Stimulated activated CD4-positive, alpha-beta T cell treated with anti-CD3 and anti-CD28 coated beads, Interleukin-12 subunit alpha, Interleukin-12 subunit beta, amount 100 ng/mL, for 4 hours (primary cell): ENCODE results near the gene SLC40A1.

Source experiments
- DNase-seq: peaks from one replicate; pipeline ENCODE4 v3.0.0-alpha.2; 2020

Gene SLC40A1

GRCh38 chr2:189534854-189535832 is 45.4 kb downstream of the SLC40A1 start:
- DNase-seq: no peak

- no peak for DNase-seq
These were observed 47.1 kb downstream of the SLC40A1 start for GRCh38 chr2:189533288-189534035.

DNA sequence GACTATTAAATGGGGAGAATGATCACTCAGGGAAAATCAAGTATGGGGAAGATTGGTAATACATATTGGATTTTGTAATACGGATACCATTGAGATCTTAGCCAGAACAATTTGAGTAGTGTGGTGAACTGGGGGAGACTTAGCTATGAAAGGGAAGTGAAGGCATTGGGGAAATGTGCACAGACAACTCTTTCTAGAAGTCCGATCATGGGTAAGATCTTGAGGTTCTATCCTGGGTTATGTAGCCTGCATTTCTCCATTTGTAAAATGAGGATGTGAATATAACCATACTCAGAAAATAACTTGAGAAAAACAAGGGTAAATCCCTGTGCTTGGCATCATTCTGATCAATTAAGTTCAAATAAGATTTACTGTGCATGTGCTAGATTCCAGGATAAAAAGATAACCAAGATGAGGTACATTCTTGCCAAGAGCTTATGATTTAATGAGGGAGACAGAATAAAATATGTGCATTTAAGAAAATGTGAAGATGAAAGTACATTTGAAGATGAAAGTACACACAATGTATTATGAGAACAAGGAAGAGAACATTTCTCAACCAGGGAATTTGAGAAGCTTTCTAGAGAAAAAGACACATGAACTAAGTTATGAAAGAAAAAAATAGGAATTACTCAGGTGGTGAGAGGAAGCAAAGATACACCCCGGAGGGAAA is 49.5 kb downstream of the SLC40A1 start:
- DNase-seq: no peak

- no peak for DNase-seq
These were observed 52.0 kb downstream of the SLC40A1 start for GRCh38 chr2:189528617-189529016.

GRCh38 chr2:189527812-189528592 is 52.6 kb downstream of the SLC40A1 start:
- DNase-seq: no peak

GRCh38 chr2:189527041-189527750 is 53.4 kb downstream of the SLC40A1 start:
- DNase-seq: no peak

- no peak for DNase-seq
These were observed 54.3 kb downstream of the SLC40A1 start for GRCh38 chr2:189526241-189526640.

DNA sequence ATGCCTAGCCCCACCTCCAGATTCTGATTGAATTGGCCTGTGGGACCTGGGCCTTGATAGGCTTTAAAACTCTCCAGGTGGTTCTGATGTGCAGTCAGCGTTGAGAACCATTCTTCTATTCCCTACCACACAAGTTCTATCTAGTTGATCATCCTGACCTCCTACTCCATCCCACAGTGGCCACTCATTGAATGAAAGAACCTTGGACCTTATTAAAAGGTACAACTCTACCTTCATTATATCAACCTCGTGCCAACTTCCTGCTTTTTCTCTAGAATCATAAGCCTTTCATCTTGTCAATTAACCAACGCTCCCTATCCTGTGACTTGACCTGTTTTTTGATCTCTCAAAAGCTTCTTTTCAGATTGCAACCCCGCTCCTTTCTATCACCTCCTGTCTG is 55.8 kb downstream of the SLC40A1 start:
- DNase-seq: no peak

DNA sequence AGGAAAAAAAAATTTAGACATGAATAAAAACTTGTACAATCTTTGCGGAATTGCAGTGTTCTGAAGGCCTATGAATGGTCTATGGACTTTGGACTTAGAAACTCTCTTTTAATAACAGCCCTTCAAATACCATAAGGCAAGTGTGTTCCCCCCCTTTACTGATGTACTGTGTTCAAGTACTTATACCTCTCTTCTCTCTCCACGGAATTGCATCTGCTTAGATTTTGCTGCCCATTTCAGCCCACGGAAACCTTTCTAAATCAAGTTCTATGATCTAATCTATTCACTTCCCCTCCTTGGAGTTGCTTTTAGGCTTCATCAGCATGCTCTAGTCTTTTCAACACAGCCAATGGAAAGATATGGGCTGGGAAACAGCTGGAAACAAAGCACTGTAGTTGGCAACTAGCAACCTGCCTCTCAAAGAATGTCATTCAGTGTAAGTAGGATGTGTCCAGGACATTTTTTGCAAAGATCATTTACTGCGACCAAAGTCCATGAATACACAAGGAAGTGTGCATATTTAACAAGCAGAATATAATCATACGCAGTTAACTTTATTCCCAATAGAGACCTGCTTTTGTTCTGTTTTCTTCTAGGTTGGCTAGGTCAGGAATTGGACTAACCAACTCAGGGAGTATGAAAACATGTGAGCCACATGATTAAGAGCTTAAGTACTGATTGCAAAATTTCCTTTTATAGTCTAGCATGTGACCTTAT is 58.0 kb downstream of the SLC40A1 start:
- DNase-seq: no peak

DNA sequence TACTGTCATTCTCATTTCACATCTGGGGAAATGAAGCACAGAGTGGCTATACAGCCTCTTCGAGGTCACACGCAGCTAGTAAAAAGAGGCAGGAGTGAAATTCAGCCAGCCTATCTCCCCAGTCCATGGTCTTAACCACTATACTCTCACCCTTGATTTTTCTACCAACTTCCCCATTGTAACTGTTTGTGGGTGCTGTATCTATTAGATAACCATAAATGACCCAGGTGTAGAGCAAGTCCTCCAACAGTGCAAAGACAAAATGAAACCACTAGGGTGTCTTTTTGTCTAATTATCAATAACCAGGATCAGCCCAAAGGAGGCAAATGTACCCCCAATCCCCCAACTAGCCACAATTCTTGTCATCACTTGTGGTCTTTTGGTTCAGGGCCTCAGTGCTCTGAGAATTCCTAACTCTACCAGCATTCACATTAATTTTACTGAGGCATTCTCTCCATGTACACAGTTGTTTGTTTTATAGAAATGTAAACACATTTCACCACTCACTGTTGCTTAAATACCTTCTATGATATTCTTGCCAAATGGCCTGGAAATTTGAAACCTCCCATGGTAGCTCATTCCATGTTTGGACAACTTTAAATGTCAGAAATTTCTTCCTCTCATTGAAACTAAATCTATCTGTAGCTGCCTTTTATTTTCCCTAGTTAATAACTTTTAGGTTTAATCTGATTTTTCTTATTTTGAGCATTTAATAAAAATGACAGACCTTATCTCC is 58.7 kb downstream of the SLC40A1 start:
- no peak for DNase-seq

DNA sequence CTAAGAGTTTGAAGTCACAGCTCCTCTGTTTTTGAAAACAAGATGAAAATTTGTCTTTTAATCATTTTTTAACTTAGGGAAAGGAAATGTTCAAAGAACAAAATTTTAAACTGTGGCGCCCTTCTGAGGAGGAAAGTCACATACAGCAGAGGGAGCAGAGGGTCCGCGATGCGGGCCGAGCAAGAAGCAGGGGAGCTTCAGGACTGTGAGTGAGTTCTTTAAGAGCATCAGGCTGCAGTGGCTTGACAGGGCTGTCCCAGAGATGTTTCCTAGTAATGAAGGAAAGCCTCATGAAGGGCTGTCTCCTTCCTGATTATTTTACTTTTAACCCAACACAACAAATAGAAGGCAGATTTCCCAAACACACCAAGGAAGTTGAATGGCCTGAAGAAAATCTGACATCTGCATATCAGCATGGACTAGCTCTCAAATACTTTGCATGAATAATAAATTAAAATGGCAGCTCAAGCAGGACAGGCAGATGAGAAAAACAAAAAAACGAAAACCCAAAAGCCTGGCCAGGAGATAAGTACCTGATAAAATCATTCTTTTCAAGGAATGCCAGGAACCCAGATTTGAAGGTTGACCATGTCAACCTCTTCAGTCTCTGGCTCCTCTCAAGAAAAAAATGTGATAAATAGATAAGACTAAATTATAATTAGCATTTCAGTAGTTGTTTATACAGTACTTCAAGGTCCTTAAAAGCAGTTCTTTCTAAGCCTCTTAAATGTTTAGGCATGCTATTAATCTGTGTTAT is 60.8 kb downstream of the SLC40A1 start:
- no peak for DNase-seq

DNA sequence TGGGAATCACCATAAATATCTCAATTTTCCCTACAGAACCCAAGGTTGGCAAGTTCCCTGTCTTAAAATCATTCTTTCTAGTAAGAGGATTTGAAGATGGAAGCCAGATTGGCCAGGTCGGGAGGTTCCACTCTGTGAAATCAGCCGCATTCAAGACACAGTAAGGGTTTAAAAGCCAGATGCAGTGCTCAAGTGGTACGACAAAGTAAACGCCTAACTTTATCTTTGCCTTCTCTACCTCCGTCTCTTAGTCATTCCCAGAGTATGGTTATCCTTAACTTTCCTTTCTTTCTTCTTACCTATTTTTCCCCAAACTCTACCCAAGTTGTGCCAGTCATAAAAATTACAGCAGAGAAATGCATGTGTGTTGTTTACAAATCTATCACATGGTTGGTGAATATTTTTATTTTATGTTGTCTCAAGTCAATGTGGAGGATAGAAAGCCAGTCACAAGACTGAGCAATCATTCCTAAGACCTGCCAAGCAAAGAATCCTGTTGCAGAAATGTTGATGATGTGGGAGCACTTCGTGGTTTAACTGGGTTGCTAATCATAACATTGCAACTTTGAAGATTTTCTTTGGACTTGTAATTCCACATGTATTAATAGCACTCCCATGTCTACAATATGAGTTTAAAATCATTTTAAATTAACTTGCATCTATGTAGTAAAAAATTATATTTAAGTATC is 62.6 kb downstream of the SLC40A1 start:
- DNase-seq: no peak

DNA sequence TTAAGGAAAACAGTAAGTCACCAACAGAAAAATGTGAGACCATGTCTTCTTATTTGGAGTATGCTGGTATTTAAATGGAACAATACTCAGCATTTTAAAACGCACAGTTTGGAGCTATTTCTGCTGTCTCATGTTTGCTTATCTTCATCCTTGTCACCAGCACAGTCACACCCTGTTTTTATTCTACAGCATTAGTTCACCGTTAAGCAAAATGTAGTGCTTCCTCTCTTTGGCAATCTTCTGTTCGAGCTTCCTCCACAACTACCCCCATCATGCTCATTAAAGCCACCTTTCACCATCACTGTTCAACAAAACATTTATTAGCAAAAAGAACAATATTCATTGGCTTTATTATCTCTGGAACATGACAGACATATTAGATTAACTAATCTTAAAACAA is 64.0 kb downstream of the SLC40A1 start:
- no peak for DNase-seq

GRCh38 chr2:189515264-189515663 is 65.3 kb downstream of the SLC40A1 start:
- no peak for DNase-seq

GRCh38 chr2:189514104-189514503 is 66.5 kb downstream of the SLC40A1 start:
- DNase-seq: no peak

DNA sequence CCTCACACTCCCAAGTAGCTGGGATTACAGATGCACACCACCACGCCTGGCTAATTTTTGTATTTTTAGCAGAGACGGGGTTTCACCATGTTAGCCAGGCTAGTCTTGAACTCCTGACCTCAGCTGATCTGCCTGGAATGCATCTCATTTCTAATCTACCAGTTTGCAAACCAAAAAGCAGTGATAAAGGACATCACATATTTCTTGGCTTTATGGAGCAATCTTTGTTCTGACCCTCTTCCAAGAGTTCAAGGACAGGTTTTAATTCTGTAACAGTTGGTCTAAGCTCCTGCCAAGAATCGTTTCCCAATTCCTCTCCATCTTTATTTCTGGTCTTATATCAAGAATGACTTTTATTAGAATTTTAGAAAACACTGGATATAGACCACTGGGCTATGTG is 67.7 kb downstream of the SLC40A1 start:
- DNase-seq: no peak

DNA sequence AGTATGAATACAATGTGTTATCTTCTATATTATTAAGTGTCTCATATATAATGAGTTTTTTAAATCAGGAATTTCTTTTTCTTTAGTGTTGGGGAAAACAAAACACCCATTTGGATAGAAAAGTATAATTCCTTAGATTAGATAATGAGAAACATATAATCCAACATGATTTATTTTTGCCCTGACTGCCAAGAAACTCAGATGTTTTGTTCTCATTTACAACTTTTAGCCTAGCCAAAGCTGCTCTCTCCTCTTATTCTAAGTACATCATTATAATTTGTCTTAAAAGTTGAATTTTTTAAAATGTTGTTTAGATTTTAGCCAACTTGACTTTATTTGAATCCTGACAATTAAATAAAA is 68.6 kb downstream of the SLC40A1 start:
- DNase-seq: no peak

DNA sequence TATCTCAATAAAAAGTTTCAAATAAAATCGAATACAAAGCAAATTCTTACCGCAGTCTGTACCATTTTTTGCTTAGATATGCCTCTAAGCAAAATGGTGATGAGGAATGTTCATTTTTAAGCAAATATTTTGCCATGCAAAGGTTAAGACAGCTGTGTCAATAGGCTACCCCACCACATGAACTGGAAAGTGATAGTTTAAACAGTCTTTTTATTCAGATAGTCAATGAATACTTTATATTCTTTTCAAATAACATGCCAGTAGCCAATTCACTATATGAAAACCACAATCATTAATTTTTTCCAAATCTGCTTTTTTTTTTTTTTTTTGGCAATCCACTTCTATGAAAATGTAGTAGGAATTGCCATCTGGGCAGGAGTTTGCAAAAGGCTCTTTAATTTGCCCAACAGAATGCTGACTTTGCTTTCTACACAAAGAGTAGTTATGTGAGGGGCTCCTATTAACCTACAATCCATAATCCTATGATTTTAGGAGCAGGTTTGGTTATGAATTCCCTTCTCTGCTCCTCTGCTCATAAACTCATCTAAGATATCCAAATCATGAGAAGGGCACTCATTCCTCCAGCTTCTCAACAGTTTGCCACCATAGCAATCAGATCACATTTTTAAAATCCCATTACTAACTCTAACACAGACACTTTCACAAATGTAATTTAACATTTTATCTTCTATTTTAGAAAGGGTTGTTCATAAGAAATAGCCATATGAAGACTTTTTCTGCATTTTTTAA is 69.2 kb downstream of the SLC40A1 start:
- no peak for DNase-seq
